Measurements from ENCODE around the gene ADGRG6.

- TF ChIP-seq POLR2A (IDR thresholded peaks at IDR 0.05): no peak
- TF ChIP-seq, protein P1, sequence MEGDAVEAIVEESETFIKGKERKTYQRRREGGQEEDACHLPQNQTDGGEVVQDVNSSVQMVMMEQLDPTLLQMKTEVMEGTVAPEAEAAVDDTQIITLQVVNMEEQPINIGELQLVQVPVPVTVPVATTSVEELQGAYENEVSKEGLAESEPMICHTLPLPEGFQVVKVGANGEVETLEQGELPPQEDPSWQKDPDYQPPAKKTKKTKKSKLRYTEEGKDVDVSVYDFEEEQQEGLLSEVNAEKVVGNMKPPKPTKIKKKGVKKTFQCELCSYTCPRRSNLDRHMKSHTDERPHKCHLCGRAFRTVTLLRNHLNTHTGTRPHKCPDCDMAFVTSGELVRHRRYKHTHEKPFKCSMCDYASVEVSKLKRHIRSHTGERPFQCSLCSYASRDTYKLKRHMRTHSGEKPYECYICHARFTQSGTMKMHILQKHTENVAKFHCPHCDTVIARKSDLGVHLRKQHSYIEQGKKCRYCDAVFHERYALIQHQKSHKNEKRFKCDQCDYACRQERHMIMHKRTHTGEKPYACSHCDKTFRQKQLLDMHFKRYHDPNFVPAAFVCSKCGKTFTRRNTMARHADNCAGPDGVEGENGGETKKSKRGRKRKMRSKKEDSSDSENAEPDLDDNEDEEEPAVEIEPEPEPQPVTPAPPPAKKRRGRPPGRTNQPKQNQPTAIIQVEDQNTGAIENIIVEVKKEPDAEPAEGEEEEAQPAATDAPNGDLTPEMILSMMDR (IDR thresholded peaks at IDR 0.05): no peak
These were observed 33.6 kb downstream of the ADGRG6 start for GRCh38 chr6:142335415-142335814.
